K562 (cell line): Measurements from ENCODE around the gene U2SURP. TPM values are rescaled to one million over a fixed set of nuclear protein-coding genes. Genes with fewer than 3 reads are reported as not detected.

Experiments used
- BRF1 ChIP-seq: IDR thresholded peaks from 3 replicates; pipeline ENCODE4 v1.6.1; 2011; ENCODE audit warnings: borderline replicate concordance, mild to moderate bottlenecking; ENCODE audit not compliant: insufficient read length; ENCODE audit errors: extremely low read depth
- CAMTA2 ChIP-seq: fragments of 250-450 bp; sonication (Bioruptor Pico); conservative IDR thresholded peaks from 2 replicates; pipeline ENCODE4 v1.5.1; 2022
- EZH2 ChIP-seq: IDR thresholded peaks from 2 replicates; pipeline ENCODE4 v1.6.1; 2012; ENCODE audit warnings: low read depth, mild to moderate bottlenecking, inconsistent platforms, low read length, borderline replicate concordance
- HCFC1 ChIP-seq: IDR thresholded peaks from 2 replicates; pipeline ENCODE4 v1.6.1; 2012; ENCODE audit warnings: low read depth, low read length, improper control_type of control experiment
- IFI16 ChIP-seq: fragments of 250-450 bp; sonication (Bioruptor Pico); IDR thresholded peaks from 2 replicates; pipeline ENCODE4 v2.1.2; 2022; ENCODE audit warnings: mild to moderate bottlenecking, inconsistent platforms
- KAT2B ChIP-seq: IDR thresholded peaks from one replicate; pipeline ENCODE4 v1.6.1; 2012; ENCODE audit warnings: low read depth, mild to moderate bottlenecking, control low read depth, inconsistent platforms, low read length, moderate library complexity
- MAFF ChIP-seq: IDR thresholded peaks from 2 replicates; pipeline ENCODE4 v1.6.1; 2012; ENCODE audit warnings: low read length, improper control_type of control experiment
- MAZ ChIP-seq, 2 experiments: fragments of 450-650 bp in 1 of 2; sonication (generic) in 1 of 2; formaldehyde crosslinking; IDR thresholded peaks in 1 of 2; conservative IDR thresholded peaks in 1 of 2; 2 replicates each; pipeline versions ENCODE4 v1.4.0 to v1.5.0; 2020; ENCODE audit warnings: mild to moderate bottlenecking in 1 of 2, missing genetic modification reagents in 1 of 2
- MYC ChIP-seq, 2 experiments: fragments of 250-450 bp in 1 of 2; sonication (Bioruptor Pico) in 1 of 2; IDR thresholded peaks; 2 replicates each; pipeline versions ENCODE4 v1.5.1 to v1.6.1; 2012 to 2021; ENCODE audit warnings: low read depth in 2 of 2, borderline replicate concordance in 1 of 2, improper control_type of control experiment in 1 of 2, low read length in 1 of 2, mild to moderate bottlenecking in 1 of 2, moderate library complexity in 1 of 2
- NFIC ChIP-seq: fragments of 450-650 bp; IDR thresholded peaks from 2 replicates; pipeline ENCODE4 v1.6.1; 2017; ENCODE audit warnings: mild to moderate bottlenecking, inconsistent platforms
- NFXL1 ChIP-seq: fragments of 450-650 bp; formaldehyde crosslinking; IDR thresholded peaks from 2 replicates; pipeline ENCODE4 v1.4.0; 2021; ENCODE audit warnings: mild to moderate bottlenecking
- SMAD1 ChIP-seq: fragments of 150-350 bp; IDR thresholded peaks from 2 replicates; pipeline ENCODE4 v1.6.1; 2014; ENCODE audit warnings: low read length, low read depth; ENCODE audit not compliant: partially characterized antibody
- ZNF311 ChIP-seq: fragments of 250-450 bp; sonication (Bioruptor Pico); IDR thresholded peaks from 2 replicates; pipeline ENCODE4 v1.4.0; 2020; ENCODE audit warnings: mild to moderate bottlenecking, moderate library complexity
- ZNF354B ChIP-seq: fragments of 250-450 bp; sonication (Bioruptor Pico); IDR thresholded peaks from 2 replicates; pipeline ENCODE4 v1.4.0; 2020
- ZNF699 ChIP-seq: fragments of 250-450 bp; sonication (Bioruptor Pico); IDR thresholded peaks from 2 replicates; pipeline ENCODE4 v1.8.0; 2021; ENCODE audit warnings: mild to moderate bottlenecking, moderate library complexity; ENCODE audit not compliant: insufficient replicate concordance
- polyA plus RNA-seq, 8 experiments: library from polyadenylated mRNA; depleted of rRNA in 4 of 8; stranded (reverse) in 5 of 8; unstranded in 3 of 8; fragments of >200 nt; fragmentation: Nextera tagmentation in 2 of 8; fragmentation: Illumina TruSeq in 1 of 8; extraction: Ambion mirVana in 2 of 8; extraction: Trizol in 1 of 8; gene quantifications; 2 replicates each; pipeline versions ENCODE4 v1.2.1 to v1.2.3, GENCODE V29; 2011 to 2014; ENCODE audit warnings: inconsistent platforms in 1 of 8, missing spikeins in 1 of 8
- total RNA-seq, 7 experiments: library from RNA; depleted of rRNA in 6 of 7; stranded (reverse); fragments of >200 nt in 6 of 7; fragmentation: Illumina TruSeq in 2 of 7; extraction: Trizol in 2 of 7; gene quantifications; 2 replicates each; pipeline versions ENCODE4 v1.2.1 to v1.2.3, GENCODE V29; 2011 to 2021; ENCODE audit warnings: low replicate concordance in 1 of 7
- TF ChIP-seq, protein P1 (sequence below): sonication (generic); formaldehyde crosslinking; IDR thresholded peaks from 2 replicates; pipeline ENCODE4 v1.8.1; 2023; ENCODE audit warnings: mild to moderate bottlenecking, missing genetic modification reagents, moderate library complexity
- TF ChIP-seq, protein P2 (sequence below): sonication (generic); formaldehyde crosslinking; IDR thresholded peaks from 2 replicates; pipeline ENCODE4 v1.8.0; 2022; ENCODE audit warnings: missing genetic modification reagents, mild to moderate bottlenecking, borderline replicate concordance
- TF ChIP-seq, protein P3 (sequence below), 2 experiments: fragments of 450-650 bp; IDR thresholded peaks; 2 replicates each; pipeline ENCODE4 v1.6.1; 2016
- TF ChIP-seq, protein P4 (sequence below): fragments of 250-450 bp; sonication (Bioruptor Pico); IDR thresholded peaks from 2 replicates; pipeline ENCODE4 v1.6.1; 2021; ENCODE audit warnings: mild to moderate bottlenecking
- TF ChIP-seq, protein P5 (sequence below): fragments of 250-450 bp; sonication (Bioruptor Pico); IDR thresholded peaks from 2 replicates; pipeline ENCODE4 v1.5.0; 2021

U2SURP gene
- total and polyA plus RNA-seq, 9 of the 15 experiments (the other 6 are each of a cell fraction or from before 2014, with no cell fraction given): 128 to 322 (median 191) TPM

DNA sequence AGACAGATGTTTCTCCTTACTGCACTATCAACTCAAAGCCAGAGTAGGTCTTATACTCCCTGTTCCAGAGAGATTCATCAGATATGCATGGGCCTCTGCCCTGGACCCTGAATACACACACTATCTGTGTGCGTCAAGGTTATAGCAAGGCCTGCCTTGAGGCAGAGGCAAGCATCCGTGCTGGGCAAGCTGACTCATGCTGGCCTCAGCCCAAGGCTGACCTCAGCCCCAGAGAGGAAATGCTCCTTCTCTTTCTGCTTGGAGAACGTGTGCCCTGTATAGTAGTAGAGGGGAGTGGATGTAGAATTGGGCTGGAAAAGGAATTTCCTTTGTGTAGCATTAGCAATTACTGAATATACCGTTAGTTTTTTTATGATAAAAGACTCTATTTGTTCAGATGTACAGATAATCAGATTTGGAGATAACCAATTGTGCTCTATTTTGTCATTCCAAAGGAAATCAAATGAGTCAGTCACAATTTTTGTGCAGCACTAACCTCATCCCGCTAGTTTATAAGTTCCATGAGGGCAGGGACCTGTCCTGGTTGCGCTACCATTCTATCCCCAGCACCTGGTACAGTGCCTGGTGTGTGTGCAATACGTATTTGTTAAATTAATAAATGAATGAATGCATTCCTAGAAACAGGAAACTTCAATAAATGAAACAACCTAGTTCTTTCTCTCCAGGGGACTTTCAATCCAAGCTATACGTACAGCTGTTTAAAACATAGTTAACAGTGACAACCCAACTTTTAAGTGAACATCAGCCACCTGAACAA lies 24.6 kb upstream of the U2SURP start (continued):
- no peak for TF ChIP-seq ZNF311
- TF ChIP-seq ZNF354B (CRISPR knock-in tag): peak; percentile 56
- TF ChIP-seq, protein P1, sequence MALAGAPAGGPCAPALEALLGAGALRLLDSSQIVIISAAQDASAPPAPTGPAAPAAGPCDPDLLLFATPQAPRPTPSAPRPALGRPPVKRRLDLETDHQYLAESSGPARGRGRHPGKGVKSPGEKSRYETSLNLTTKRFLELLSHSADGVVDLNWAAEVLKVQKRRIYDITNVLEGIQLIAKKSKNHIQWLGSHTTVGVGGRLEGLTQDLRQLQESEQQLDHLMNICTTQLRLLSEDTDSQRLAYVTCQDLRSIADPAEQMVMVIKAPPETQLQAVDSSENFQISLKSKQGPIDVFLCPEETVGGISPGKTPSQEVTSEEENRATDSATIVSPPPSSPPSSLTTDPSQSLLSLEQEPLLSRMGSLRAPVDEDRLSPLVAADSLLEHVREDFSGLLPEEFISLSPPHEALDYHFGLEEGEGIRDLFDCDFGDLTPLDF: no peak
- TF ChIP-seq, protein P2, sequence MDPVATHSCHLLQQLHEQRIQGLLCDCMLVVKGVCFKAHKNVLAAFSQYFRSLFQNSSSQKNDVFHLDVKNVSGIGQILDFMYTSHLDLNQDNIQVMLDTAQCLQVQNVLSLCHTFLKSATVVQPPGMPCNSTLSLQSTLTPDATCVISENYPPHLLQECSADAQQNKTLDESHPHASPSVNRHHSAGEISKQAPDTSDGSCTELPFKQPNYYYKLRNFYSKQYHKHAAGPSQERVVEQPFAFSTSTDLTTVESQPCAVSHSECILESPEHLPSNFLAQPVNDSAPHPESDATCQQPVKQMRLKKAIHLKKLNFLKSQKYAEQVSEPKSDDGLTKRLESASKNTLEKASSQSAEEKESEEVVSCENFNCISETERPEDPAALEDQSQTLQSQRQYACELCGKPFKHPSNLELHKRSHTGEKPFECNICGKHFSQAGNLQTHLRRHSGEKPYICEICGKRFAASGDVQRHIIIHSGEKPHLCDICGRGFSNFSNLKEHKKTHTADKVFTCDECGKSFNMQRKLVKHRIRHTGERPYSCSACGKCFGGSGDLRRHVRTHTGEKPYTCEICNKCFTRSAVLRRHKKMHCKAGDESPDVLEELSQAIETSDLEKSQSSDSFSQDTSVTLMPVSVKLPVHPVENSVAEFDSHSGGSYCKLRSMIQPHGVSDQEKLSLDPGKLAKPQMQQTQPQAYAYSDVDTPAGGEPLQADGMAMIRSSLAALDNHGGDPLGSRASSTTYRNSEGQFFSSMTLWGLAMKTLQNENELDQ (CRISPR knock-in tag): no peak
- TF ChIP-seq MAFF: peak; percentile 80
- TF ChIP-seq HCFC1: no peak
- peak; percentile 76 for TF ChIP-seq MYC (IDR thresholded peaks at IDR 0.05; ENCODE audit: low read depth, low read length)
- no peak for TF ChIP-seq MYC (CRISPR knock-in tag; IDR thresholded peaks at IDR 0.05; ENCODE audit: borderline replicate concordance, low read depth)
- TF ChIP-seq KAT2B: no peak
- no peak for TF ChIP-seq ZNF699 (CRISPR knock-in tag)
- no peak for TF ChIP-seq NFXL1 (CRISPR knock-in tag)
- no peak for TF ChIP-seq EZH2
- TF ChIP-seq MAZ (CRISPR knock-in tag; conservative IDR thresholded peaks at IDR 0.05 in 1 of 2, IDR thresholded peaks at IDR 0.05 in 1 of 2): peak; percentile 26 to 73; a peak in 2 of 4 replicates
- TF ChIP-seq CAMTA2 (CRISPR knock-in tag): no peak
- TF ChIP-seq BRF1: no peak
- TF ChIP-seq, protein P3, sequence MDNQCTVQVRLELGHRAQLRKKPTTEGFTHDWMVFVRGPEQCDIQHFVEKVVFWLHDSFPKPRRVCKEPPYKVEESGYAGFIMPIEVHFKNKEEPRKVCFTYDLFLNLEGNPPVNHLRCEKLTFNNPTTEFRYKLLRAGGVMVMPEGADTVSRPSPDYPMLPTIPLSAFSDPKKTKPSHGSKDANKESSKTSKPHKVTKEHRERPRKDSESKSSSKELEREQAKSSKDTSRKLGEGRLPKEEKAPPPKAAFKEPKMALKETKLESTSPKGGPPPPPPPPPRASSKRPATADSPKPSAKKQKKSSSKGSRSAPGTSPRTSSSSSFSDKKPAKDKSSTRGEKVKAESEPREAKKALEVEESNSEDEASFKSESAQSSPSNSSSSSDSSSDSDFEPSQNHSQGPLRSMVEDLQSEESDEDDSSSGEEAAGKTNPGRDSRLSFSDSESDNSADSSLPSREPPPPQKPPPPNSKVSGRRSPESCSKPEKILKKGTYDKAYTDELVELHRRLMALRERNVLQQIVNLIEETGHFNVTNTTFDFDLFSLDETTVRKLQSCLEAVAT (IDR thresholded peaks at IDR 0.05): peak in 1 of 2 experiments; percentile 56; a peak in 1 of 4 replicates
- TF ChIP-seq, protein P4, sequence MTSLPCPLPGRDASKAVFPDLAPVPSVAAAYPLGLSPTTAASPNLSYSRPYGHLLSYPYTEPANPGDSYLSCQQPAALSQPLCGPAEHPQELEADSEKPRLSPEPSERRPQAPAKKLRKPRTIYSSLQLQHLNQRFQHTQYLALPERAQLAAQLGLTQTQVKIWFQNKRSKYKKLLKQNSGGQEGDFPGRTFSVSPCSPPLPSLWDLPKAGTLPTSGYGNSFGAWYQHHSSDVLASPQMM (CRISPR knock-in tag): no peak
- TF ChIP-seq IFI16 (CRISPR knock-in tag): no peak
- peak; percentile 98 for TF ChIP-seq NFIC
- TF ChIP-seq, protein P5, sequence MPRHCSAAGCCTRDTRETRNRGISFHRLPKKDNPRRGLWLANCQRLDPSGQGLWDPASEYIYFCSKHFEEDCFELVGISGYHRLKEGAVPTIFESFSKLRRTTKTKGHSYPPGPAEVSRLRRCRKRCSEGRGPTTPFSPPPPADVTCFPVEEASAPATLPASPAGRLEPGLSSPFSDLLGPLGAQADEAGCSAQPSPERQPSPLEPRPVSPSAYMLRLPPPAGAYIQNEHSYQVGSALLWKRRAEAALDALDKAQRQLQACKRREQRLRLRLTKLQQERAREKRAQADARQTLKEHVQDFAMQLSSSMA (CRISPR knock-in tag): no peak
- peak; percentile 69 for TF ChIP-seq SMAD1
